ENCODE results near the gene ST6GALNAC3.

The ST6GALNAC3 gene

DNA sequence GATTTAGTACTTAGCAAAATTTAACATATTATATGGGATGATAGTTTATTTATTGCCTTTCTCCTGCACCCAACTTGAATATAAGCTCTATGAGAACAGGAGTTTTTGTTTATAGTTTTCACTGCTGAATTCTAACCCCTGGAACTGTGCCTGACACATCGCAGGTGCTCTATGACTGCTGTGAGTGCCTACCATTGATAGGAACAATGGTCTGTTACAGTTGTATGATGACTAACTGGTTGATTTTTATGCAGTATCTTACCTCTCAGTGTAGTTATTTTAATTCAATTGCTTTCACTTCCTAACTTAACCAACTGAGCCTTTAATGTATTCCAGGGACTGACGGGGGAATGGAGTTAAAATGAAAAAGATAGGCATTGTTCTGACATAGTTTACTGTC lies 336.0 kb downstream of the ST6GALNAC3 start:
- DNase-seq (ENCODE audit: low spot score) = no peak
- TF ChIP-seq, protein P1, sequence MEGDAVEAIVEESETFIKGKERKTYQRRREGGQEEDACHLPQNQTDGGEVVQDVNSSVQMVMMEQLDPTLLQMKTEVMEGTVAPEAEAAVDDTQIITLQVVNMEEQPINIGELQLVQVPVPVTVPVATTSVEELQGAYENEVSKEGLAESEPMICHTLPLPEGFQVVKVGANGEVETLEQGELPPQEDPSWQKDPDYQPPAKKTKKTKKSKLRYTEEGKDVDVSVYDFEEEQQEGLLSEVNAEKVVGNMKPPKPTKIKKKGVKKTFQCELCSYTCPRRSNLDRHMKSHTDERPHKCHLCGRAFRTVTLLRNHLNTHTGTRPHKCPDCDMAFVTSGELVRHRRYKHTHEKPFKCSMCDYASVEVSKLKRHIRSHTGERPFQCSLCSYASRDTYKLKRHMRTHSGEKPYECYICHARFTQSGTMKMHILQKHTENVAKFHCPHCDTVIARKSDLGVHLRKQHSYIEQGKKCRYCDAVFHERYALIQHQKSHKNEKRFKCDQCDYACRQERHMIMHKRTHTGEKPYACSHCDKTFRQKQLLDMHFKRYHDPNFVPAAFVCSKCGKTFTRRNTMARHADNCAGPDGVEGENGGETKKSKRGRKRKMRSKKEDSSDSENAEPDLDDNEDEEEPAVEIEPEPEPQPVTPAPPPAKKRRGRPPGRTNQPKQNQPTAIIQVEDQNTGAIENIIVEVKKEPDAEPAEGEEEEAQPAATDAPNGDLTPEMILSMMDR (IDR thresholded peaks at IDR 0.05; ENCODE audit: borderline replicate concordance, control extremely low read depth, extremely low read depth, insufficient read depth, missing control alignments) = no peak
- in situ Hi-C loops (cut with MboI; ENCODE audit: low sequenced_read_pairs, unreplicated experiment) = no loop called here

GRCh38 chr1:76418531-76418930 lies 344.0 kb downstream of the ST6GALNAC3 start:
- TF ChIP-seq, protein P1 (IDR thresholded peaks at IDR 0.05; ENCODE audit: borderline replicate concordance, control extremely low read depth, extremely low read depth, insufficient read depth, missing control alignments) = no peak
- DNase-seq (ENCODE audit: low spot score) = no peak
- in situ Hi-C loops (cut with MboI; ENCODE audit: low sequenced_read_pairs, unreplicated experiment) = no loop called here

- no peak for DNase-seq (ENCODE audit: low spot score)
- in situ Hi-C loops (cut with MboI; ENCODE audit: low sequenced_read_pairs, unreplicated experiment) = no loop called here
- TF ChIP-seq, protein P1 (IDR thresholded peaks at IDR 0.05; ENCODE audit: borderline replicate concordance, control extremely low read depth, extremely low read depth, insufficient read depth, missing control alignments) = no peak
These were observed 345.1 kb downstream of the ST6GALNAC3 start for GRCh38 chr1:76419603-76420002.

- DNase-seq (ENCODE audit: low spot score) = no peak
- in situ Hi-C loops (cut with MboI; ENCODE audit: low sequenced_read_pairs, unreplicated experiment) = loop anchor here (25.0 kb wide), 1 partner anchor 88 kb away; no protein-coding TSS in a partner anchor
- TF ChIP-seq, protein P1 (IDR thresholded peaks at IDR 0.05; ENCODE audit: borderline replicate concordance, control extremely low read depth, extremely low read depth, insufficient read depth, missing control alignments) = no peak
These were observed 350.9 kb downstream of the ST6GALNAC3 start for GRCh38 chr1:76425201-76426145.

GRCh38 chr1:76426606-76427005 lies 352.1 kb downstream of the ST6GALNAC3 start:
- TF ChIP-seq, protein P1 (IDR thresholded peaks at IDR 0.05; ENCODE audit: borderline replicate concordance, control extremely low read depth, extremely low read depth, insufficient read depth, missing control alignments) = no peak
- DNase-seq (ENCODE audit: low spot score) = no peak
- in situ Hi-C loops (cut with MboI; ENCODE audit: low sequenced_read_pairs, unreplicated experiment) = loop anchor here (25.0 kb wide), 1 partner anchor 89 kb away; no protein-coding TSS in a partner anchor

- no peak for DNase-seq (ENCODE audit: low spot score)
- in situ Hi-C loops (cut with MboI; ENCODE audit: low sequenced_read_pairs, unreplicated experiment) = loop anchor here (25.0 kb wide), 1 partner anchor 91 kb away; no protein-coding TSS in a partner anchor
- TF ChIP-seq, protein P1 (IDR thresholded peaks at IDR 0.05; ENCODE audit: borderline replicate concordance, control extremely low read depth, extremely low read depth, insufficient read depth, missing control alignments) = no peak
These were observed 353.5 kb downstream of the ST6GALNAC3 start for GRCh38 chr1:76428028-76428427.
